GM23338 (cell line): ENCODE results near the gene PLIN5. TPM values are rescaled to one million over a fixed set of nuclear protein-coding genes. Genes with fewer than 3 reads are reported as not detected.

Source experiments
- ATAC-seq: fragments of 200-7000 bp; cut with Tn5 transposase; 3 replicates; pipeline ENCODE4 v1.9.1; 2020
- DNase-seq: peaks from one replicate; pipeline ENCODE4 v3.0.0-alpha.2; 2015; ENCODE audit warnings: low spot score
- H2AFZ ChIP-seq: fragments of 200-600 bp; sonication (generic); 2 replicates; pipeline ENCODE4 v1.8.0; 2016; ENCODE audit warnings: antibody characterized with exemption, mild to moderate bottlenecking, moderate library complexity
- H3F3A ChIP-seq: fragments of 200-600 bp; sonication (generic); replicated peaks from 2 replicates; pipeline ENCODE4 v1.8.0; 2017; ENCODE audit warnings: antibody characterized with exemption, mixed run types, low read depth
- H3K27ac ChIP-seq: fragments of 200-600 bp; sonication (generic); 2 replicates; pipeline ENCODE4 v1.6.1; 2016; ENCODE audit warnings: low read depth
- H3K27me3 ChIP-seq: fragments of 200-600 bp; sonication (generic); 2 replicates; pipeline ENCODE4 v1.8.0; 2016; ENCODE audit warnings: mild to moderate bottlenecking, mixed run types, moderate library complexity; ENCODE audit not compliant: insufficient read depth
- H3K36me3 ChIP-seq: fragments of 200-600 bp; sonication (generic); 2 replicates; pipeline ENCODE4 v1.8.0; 2016; ENCODE audit warnings: mild to moderate bottlenecking; ENCODE audit not compliant: insufficient read depth
- H3K4me1 ChIP-seq: fragments of 200-600 bp; sonication (generic); 2 replicates; pipeline ENCODE4 v1.8.0; 2016; ENCODE audit warnings: mild to moderate bottlenecking, moderate library complexity; ENCODE audit not compliant: insufficient read depth
- H3K4me2 ChIP-seq: fragments of 200-600 bp; sonication (generic); 2 replicates; pipeline ENCODE4 v1.7.1; 2017; ENCODE audit warnings: mixed run types
- H3K4me3 ChIP-seq: fragments of 200-600 bp; sonication (generic); 2 replicates; pipeline ENCODE4 v1.6.1; 2016; ENCODE audit warnings: mixed run types
- H3K79me2 ChIP-seq: fragments of 200-600 bp; sonication (generic); replicated peaks from 2 replicates; pipeline ENCODE4 v1.8.0; 2017; ENCODE audit warnings: mild to moderate bottlenecking; ENCODE audit not compliant: insufficient read depth
- H3K9me2 ChIP-seq: fragments of 200-600 bp; sonication (generic); 2 replicates; pipeline ENCODE4 v1.8.0; 2017; ENCODE audit not compliant: insufficient read depth
- H4K20me1 ChIP-seq: fragments of 200-600 bp; sonication (generic); replicated peaks from 2 replicates; pipeline ENCODE4 v1.8.0; 2017; ENCODE audit warnings: mild to moderate bottlenecking; ENCODE audit not compliant: insufficient read depth
- H3K27ac Mint-ChIP-seq: 2 replicates; pipeline ENCODE4 v1.8.0; 2020; ENCODE audit warnings: inconsistent platforms, mild to moderate bottlenecking, moderate library complexity, mixed read lengths
- H3K27me3 Mint-ChIP-seq: 3 replicates; pipeline ENCODE4 v1.8.0; 2022; ENCODE audit warnings: low read depth, mild to moderate bottlenecking, moderate library complexity, mixed read lengths, inconsistent platforms; ENCODE audit not compliant: insufficient read depth, poor library complexity
- H3K36me3 Mint-ChIP-seq: 3 replicates; pipeline ENCODE4 v1.8.0; 2021; ENCODE audit warnings: low read depth, mild to moderate bottlenecking, inconsistent platforms, moderate library complexity, mixed read lengths
- H3K4me1 Mint-ChIP-seq: 3 replicates; pipeline ENCODE4 v1.8.0; 2020; ENCODE audit warnings: mild to moderate bottlenecking, inconsistent platforms, mixed read lengths
- H3K4me3 Mint-ChIP-seq: 3 replicates; pipeline ENCODE4 v1.8.0; 2021; ENCODE audit warnings: moderate library complexity, mild to moderate bottlenecking, inconsistent platforms, mixed read lengths
- H3K9me3 Mint-ChIP-seq: 3 replicates; pipeline ENCODE4 v1.8.0; 2020; ENCODE audit warnings: moderate library complexity, mild to moderate bottlenecking, inconsistent platforms, mixed read lengths
- EZH2phosphoT487 ChIP-seq: fragments of 200-600 bp; sonication (generic); IDR thresholded peaks from one replicate; pipeline ENCODE4 v1.8.1; 2018; ENCODE audit warnings: antibody characterized with exemption; ENCODE audit not compliant: unreplicated experiment
- POLR2AphosphoS5 ChIP-seq: IDR thresholded peaks from 2 replicates; pipeline ENCODE4 v1.6.1; 2016; ENCODE audit warnings: antibody characterized with exemption, low read depth
- ZNF331 ChIP-seq: fragments of 250-450 bp; sonication (Bioruptor Pico); IDR thresholded peaks from 2 replicates; pipeline ENCODE4 v1.5.0; 2020; ENCODE audit warnings: low read depth, mild to moderate bottlenecking, moderate library complexity
- polyA plus RNA-seq: library from polyadenylated mRNA; unstranded; fragments of >200 nt; fragmentation: Nextera tagmentation; extraction: Ambion mirVana; gene quantifications from 2 replicates; pipeline ENCODE4 v1.2.1, GENCODE V29; 2016
- total RNA-seq: library from RNA; depleted of rRNA; stranded (reverse); fragments of >200 nt; shearing (Covaris generic); gene quantifications from 2 replicates; pipeline ENCODE4 v1.2.3, GENCODE V29; 2014
- TF ChIP-seq, protein P1 (sequence below): fragments of 250-450 bp; sonication (Bioruptor Pico); IDR thresholded peaks from 2 replicates; pipeline ENCODE4 v1.5.0; 2020; ENCODE audit warnings: mild to moderate bottlenecking, moderate library complexity
- TF ChIP-seq, protein P2 (sequence below): IDR thresholded peaks from 2 replicates; pipeline ENCODE4 v1.6.1; 2016; ENCODE audit warnings: antibody characterized with exemption
- TF ChIP-seq, protein P3 (sequence below), 2 experiments: fragments of 200-600 bp in 1 of 2; sonication (generic) in 1 of 2; conservative IDR thresholded peaks; 2 replicates each; pipeline versions ENCODE4 v1.5.1 to v1.6.1; 2016 to 2017; ENCODE audit warnings: antibody characterized with exemption in 2 of 2, low read depth in 2 of 2, mild to moderate bottlenecking in 2 of 2, moderate library complexity in 1 of 2

The PLIN5 gene
- total and polyA plus RNA-seq, 2 experiments from 2014 or later: 1.9 to 3.5 TPM

DNA sequence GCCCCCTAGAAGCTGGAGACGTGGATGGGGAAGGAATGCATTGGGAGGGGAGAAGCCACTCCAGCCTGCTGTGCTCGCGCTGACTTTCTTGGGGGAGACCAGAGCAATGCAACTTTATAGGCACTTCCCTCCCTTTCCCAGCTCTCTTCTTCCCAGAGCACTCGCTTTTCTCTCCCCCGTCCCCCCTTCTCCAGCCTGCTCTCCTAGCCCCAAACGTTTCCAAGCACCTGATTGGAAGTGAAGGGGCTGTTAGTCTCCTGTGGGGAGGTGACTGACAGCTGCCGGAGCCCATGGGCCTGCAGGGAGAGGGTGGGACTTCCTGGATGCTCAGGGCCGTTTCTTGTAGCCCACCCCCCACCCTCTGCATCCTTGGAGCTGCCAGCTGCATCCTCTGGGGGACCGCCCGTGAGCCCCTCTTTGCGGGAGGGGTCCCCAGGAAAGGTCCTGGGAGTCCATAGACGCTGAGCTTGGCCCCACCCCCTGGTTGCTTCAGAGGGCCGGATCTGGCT lies 60.5 kb downstream of the PLIN5 start:
- Histone ChIP-seq H3K36me3 (0 out of 2 replicates have a peak, but pooled peaks cover 21% of the 10 kb centered on the region), H3K4me3 (peak overlapping the region; percentile 85), H3K79me2 (peaks cover 38% of the 10 kb centered on the region), H3K27me3 (no peaks in the 10 kb centered on the region), H2AFZ (no peak overlapping the region), H4K20me1 (peaks cover 9% of the 10 kb centered on the region), H3K4me2 (peak overlapping the region; percentile 85), H3K4me1 (peaks cover 9% of the 10 kb centered on the region; the same call in 1 of the 2 replicates), H3K9me2 (no peaks in the 10 kb centered on the region), H3K27ac (peak overlapping the region; percentile 64; the same call in 1 of the 2 replicates), H3F3A (peaks cover 18% of the 10 kb centered on the region; the same call in 1 of the 2 replicates)
- DNase-seq (peak; percentile 95), ATAC-seq (peak; percentile 70)
- peak overlapping the region; percentile 85 for H3K4me3 Mint-ChIP-seq
- peaks cover 11% of the 10 kb centered on the region for H3K27me3 Mint-ChIP-seq
- TF ChIP-seq ZNF331: no peak
- TF ChIP-seq POLR2AphosphoS5: peak; percentile 67
- TF ChIP-seq, protein P1, sequence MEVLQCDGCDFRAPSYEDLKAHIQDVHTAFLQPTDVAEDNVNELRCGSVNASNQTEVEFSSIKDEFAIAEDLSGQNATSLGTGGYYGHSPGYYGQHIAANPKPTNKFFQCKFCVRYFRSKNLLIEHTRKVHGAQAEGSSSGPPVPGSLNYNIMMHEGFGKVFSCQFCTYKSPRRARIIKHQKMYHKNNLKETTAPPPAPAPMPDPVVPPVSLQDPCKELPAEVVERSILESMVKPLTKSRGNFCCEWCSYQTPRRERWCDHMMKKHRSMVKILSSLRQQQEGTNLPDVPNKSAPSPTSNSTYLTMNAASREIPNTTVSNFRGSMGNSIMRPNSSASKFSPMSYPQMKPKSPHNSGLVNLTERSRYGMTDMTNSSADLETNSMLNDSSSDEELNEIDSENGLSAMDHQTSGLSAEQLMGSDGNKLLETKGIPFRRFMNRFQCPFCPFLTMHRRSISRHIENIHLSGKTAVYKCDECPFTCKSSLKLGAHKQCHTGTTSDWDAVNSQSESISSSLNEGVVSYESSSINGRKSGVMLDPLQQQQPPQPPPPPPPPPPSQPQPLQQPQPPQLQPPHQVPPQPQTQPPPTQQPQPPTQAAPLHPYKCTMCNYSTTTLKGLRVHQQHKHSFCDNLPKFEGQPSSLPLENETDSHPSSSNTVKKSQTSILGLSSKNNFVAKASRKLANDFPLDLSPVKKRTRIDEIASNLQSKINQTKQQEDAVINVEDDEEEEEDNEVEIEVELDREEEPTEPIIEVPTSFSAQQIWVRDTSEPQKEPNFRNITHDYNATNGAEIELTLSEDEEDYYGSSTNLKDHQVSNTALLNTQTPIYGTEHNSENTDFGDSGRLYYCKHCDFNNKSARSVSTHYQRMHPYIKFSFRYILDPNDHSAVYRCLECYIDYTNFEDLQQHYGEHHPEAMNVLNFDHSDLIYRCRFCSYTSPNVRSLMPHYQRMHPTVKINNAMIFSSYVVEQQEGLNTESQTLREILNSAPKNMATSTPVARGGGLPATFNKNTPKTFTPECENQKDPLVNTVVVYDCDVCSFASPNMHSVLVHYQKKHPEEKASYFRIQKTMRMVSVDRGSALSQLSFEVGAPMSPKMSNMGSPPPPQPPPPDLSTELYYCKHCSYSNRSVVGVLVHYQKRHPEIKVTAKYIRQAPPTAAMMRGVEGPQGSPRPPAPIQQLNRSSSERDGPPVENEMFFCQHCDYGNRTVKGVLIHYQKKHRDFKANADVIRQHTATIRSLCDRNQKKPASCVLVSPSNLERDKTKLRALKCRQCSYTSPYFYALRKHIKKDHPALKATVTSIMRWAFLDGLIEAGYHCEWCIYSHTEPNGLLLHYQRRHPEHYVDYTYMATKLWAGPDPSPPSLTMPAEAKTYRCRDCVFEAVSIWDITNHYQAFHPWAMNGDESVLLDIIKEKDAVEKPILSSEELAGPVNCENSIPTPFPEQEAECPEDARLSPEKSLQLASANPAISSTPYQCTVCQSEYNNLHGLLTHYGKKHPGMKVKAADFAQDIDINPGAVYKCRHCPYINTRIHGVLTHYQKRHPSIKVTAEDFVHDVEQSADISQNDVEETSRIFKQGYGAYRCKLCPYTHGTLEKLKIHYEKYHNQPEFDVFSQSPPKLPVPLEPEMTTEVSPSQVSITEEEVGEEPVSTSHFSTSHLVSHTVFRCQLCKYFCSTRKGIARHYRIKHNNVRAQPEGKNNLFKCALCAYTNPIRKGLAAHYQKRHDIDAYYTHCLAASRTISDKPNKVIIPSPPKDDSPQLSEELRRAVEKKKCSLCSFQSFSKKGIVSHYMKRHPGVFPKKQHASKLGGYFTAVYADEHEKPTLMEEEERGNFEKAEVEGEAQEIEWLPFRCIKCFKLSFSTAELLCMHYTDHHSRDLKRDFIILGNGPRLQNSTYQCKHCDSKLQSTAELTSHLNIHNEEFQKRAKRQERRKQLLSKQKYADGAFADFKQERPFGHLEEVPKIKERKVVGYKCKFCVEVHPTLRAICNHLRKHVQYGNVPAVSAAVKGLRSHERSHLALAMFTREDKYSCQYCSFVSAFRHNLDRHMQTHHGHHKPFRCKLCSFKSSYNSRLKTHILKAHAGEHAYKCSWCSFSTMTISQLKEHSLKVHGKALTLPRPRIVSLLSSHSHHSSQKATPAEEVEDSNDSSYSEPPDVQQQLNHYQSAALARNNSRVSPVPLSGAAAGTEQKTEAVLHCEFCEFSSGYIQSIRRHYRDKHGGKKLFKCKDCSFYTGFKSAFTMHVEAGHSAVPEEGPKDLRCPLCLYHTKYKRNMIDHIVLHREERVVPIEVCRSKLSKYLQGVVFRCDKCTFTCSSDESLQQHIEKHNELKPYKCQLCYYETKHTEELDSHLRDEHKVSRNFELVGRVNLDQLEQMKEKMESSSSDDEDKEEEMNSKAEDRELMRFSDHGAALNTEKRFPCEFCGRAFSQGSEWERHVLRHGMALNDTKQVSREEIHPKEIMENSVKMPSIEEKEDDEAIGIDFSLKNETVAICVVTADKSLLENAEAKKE (CRISPR knock-in tag): no peak
- peaks cover 26% of the 10 kb centered on the region for H3K36me3 Mint-ChIP-seq
- peak overlapping the region; percentile 93 for H3K27ac Mint-ChIP-seq
- H3K9me3 Mint-ChIP-seq: no peaks in the 10 kb centered on the region
- H3K4me1 Mint-ChIP-seq: peaks cover 13% of the 10 kb centered on the region

DNA sequence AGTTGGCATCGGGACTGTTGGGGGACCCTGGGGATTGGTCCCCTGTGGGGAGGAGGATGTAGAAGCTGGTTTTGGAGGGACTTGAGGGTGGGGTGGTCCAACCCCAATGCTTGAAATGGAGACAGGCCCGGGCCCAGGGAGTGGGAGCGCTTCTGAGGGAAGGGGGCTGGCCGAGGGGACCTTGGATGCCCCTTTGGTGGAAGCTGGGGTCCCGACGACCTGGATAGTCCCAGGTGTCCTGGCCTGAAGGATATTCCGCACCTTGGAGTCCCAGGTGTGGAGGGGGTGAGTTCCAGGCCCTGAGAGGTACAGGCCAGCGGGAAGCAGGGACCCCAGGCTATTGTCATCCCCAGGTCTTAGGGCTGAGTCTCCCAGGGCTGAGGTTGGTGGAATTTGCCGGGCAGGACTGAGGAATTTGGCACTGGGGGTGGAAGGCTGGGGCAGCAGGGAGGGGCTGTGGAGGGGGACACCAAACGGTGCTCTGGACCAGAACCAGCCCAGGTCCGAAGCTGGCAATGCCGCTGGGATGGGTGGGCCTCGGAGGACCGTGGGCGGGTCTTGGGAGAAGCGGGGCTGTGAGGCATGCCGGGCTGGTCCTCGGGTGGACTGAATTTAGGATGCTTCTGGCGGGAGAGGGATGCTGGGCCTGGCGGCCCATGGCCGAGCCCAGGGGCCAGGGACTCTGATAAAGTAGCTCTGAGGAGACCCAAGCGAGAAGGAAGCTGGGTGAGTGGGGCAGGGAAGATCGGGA lies 61.1 kb downstream of the PLIN5 start:
- H3K27me3 ChIP-seq: no peaks in the 10 kb centered on the region
- Mint-ChIP-seq H3K9me3 (no peaks in the 10 kb centered on the region), H3K4me1 (peaks cover 13% of the 10 kb centered on the region), H3K4me3 (peak overlapping the region; percentile 85), H3K27ac (peak overlapping the region; percentile 93), H3K27me3 (peaks cover 11% of the 10 kb centered on the region), H3K36me3 (peaks cover 25% of the 10 kb centered on the region)
- H3K4me3 ChIP-seq: peak overlapping the region; percentile 85
- H4K20me1 ChIP-seq: peaks cover 8% of the 10 kb centered on the region
- peaks cover 36% of the 10 kb centered on the region for H3K79me2 ChIP-seq
- H3K27ac ChIP-seq: peak overlapping the region; percentile 64; the same call in 1 of the 2 replicates
- 0 out of 2 replicates have a peak, but pooled peaks cover 21% of the 10 kb centered on the region for H3K36me3 ChIP-seq
- no peaks in the 10 kb centered on the region for H3K9me2 ChIP-seq
- H3K4me1 ChIP-seq: peaks cover 9% of the 10 kb centered on the region; the same call in 1 of the 2 replicates
- peak overlapping the region; percentile 85 for H3K4me2 ChIP-seq
- no peak; the same call in 2 of the 3 replicates for ATAC-seq
- peak; percentile 55 for DNase-seq
- H2AFZ ChIP-seq: no peak overlapping the region
- H3F3A ChIP-seq: peaks cover 18% of the 10 kb centered on the region; the same call in 1 of the 2 replicates
- TF ChIP-seq, protein P2, sequence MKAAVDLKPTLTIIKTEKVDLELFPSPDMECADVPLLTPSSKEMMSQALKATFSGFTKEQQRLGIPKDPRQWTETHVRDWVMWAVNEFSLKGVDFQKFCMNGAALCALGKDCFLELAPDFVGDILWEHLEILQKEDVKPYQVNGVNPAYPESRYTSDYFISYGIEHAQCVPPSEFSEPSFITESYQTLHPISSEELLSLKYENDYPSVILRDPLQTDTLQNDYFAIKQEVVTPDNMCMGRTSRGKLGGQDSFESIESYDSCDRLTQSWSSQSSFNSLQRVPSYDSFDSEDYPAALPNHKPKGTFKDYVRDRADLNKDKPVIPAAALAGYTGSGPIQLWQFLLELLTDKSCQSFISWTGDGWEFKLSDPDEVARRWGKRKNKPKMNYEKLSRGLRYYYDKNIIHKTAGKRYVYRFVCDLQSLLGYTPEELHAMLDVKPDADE: no peak
- no peak for TF ChIP-seq ZNF331
- TF ChIP-seq, protein P3, sequence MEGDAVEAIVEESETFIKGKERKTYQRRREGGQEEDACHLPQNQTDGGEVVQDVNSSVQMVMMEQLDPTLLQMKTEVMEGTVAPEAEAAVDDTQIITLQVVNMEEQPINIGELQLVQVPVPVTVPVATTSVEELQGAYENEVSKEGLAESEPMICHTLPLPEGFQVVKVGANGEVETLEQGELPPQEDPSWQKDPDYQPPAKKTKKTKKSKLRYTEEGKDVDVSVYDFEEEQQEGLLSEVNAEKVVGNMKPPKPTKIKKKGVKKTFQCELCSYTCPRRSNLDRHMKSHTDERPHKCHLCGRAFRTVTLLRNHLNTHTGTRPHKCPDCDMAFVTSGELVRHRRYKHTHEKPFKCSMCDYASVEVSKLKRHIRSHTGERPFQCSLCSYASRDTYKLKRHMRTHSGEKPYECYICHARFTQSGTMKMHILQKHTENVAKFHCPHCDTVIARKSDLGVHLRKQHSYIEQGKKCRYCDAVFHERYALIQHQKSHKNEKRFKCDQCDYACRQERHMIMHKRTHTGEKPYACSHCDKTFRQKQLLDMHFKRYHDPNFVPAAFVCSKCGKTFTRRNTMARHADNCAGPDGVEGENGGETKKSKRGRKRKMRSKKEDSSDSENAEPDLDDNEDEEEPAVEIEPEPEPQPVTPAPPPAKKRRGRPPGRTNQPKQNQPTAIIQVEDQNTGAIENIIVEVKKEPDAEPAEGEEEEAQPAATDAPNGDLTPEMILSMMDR (conservative IDR thresholded peaks at IDR 0.05; ENCODE audit: low read depth in 2 of 2): no peak
- TF ChIP-seq EZH2phosphoT487: no peak
